SH-SY5Y (cell line): ENCODE measurements around the gene CYP27C1.

ENCODE experiments used
- GATA2 ChIP-seq: IDR thresholded peaks from 2 replicates; pipeline ENCODE4 v1.6.1; 2011; ENCODE audit warnings: mild to moderate bottlenecking, low read depth, low read length
- GATA3 ChIP-seq: IDR thresholded peaks from 2 replicates; pipeline ENCODE4 v1.6.1; 2011; ENCODE audit warnings: low read depth, mild to moderate bottlenecking, low read length, moderate library complexity

Gene CYP27C1

DNA sequence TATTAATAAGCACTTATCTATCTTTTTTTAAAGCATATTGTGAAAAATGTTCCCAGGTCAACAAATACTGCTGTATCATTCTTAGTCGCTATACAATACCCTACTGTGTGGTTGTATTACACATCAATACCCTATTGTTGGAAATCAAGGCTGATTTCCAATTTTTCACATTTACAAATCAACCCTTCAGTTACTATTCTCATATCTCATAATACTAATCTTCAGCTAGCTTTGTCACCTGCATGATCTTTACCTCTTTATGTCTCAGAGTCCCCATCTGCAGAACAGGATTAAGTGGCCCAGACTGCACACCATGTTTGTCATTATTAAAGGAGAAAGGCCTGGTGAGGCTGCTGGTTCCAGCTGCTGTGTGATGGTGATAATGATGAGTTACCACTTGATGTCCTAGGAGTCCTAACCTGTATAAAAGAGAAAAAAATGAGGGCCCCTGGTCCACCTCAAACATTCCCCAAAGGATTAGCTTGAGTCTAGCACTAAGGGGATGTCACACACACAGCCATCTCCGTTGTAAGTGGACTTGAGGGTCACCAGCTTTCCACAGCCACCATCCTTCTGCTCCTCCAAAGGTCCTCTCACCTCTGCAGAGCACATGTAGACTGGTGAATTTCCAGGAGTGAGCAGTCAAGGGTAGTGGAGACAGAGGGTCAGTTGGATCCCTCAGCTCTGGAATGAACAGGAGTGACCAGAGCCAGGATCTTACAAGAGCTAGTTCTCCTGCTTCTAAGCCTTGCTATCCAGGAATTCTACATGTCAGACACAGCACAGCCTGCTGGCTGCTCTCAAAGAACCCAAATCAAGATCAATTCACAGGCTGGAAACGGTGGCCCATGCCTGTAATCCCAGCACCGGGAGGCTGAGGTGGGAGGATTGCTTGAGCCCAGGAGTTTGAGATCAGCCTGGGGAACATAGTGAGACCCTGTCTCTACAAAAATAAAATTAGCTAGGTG is 77.2 kb downstream of the CYP27C1 start:
- TF ChIP-seq GATA2 (no peak), GATA3 (no peak)

DNA sequence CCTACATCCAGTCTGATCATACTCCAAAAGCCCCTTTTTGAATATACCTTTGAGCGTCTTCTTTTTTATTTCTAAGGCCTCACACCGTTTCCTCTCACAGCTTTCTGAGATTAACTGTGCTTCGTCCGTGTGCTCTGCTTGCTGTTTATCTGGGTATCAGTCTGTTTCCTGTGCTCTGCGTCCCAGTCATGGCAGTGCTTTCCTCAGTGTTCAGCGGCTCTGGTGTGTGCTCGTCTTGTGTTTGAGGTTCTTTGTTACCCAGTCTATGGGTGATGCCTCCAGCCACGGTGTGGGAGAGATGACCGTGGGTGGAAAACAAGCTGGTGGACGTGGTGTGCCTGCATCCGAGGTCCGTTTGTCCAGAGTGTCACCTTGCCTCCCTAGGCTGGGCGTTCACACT is 79.6 kb downstream of the CYP27C1 start:
- TF ChIP-seq GATA2: no peak
- TF ChIP-seq GATA3: no peak

- TF ChIP-seq GATA3: no peak
- no peak for TF ChIP-seq GATA2
These were observed 80.3 kb downstream of the CYP27C1 start for GRCh38 chr2:127139766-127140165.

- no peak for TF ChIP-seq GATA2
- no peak for TF ChIP-seq GATA3
These were observed 81.8 kb downstream of the CYP27C1 start for GRCh38 chr2:127138281-127138680.

- TF ChIP-seq GATA3: no peak
These were observed 82.4 kb downstream of the CYP27C1 start for GRCh38 chr2:127137741-127138140.

GRCh38 chr2:127137225-127137624 is 82.9 kb downstream of the CYP27C1 start:
- TF ChIP-seq GATA3 (no peak), GATA2 (no peak)

GRCh38 chr2:127134833-127135830 is 85.0 kb downstream of the CYP27C1 start:
- TF ChIP-seq GATA2: no peak
- no peak for TF ChIP-seq GATA3

DNA sequence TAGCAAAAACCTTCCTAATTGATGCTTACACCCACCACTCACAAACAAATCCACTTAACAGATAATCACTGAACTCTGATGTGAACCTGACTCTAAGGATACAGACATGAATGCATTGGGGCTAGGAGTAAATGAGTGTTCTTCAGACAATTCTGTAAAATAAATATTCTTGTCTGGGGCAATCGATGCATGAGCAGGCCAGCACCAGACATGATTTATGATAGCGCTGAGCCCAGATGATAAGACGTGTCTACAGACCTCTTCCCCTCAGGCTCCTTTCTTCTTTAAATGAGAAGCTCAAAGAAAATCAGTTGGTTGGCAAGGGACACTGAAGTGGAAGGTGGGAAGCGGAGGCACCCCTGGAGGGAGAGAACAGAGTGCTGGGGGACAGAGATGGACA is 85.9 kb downstream of the CYP27C1 start:
- TF ChIP-seq GATA2 (no peak), GATA3 (no peak)
